ENCODE measurements around the gene CDK3. TPM values are rescaled to one million over a fixed set of nuclear protein-coding genes. Genes with fewer than 3 reads are reported as not detected.

Gene CDK3
- total RNA-seq (2014; rRNA removed) (4.3 and 8.5 TPM in 2 replicates), Bru-seq, nascent RNA (percentile 67 among the genes with signal in this experiment), BruChase-seq, experiment 1, labeled RNA remaining after a 6-hour chase (percentile 84 among the genes with signal in this experiment), BruChase-seq, experiment 2, labeled RNA remaining after a 2-hour chase (percentile 83 among the genes with signal in this experiment)
- long read RNA-seq, partial matches to known transcripts = 0 of 22 reads
- long read RNA-seq, other reads (novel, unspliced or antisense) = 18 of 22 reads

DNA sequence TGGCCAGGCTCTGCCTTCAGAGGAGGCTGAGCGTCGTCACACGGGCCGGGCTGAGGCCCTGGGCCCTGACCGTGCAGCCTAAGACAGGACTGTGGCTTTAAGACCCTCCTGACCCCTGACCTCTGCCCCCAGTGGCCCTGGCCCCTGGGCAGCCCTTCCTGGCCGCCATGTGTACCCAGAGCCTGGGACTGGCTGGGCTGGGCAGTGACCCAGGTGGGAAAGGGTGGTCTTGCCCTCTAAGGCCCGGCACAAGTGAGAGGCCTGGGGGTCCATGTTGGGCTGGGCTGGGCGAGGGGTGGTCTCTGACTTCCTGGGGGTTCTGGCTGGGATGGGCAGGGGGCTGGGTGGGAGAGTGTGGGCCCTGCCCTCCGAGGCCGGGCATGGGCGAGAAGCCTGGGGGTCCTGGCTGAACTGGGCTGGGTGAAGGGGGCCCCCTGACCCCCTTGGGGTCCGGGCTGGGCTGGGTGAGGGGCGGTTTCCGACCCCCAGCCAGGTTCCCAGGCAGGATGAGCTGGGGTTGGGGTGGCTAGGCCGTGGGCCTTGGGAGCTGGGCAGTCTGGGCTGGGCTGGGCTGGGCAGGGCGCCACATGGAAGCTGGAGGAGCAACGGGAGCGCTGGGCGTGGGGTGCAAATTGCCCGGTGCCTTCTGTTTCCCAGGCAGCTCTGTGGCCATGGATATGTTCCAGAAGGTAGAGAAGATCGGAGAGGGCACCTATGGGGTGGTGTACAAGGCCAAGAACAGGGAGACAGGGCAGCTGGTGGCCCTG, at the start of gene CDK3:
TSS of gene CDK3 (plus strand) at position 101 of the 767 bp plus-strand sequence. CDS start at position 672, 571 bp downstream.
- ATAC-seq = no peak
- H3K9ac ChIP-seq (ENCODE audit: low read length) = no peak within 1 kb of the TSS
- no peaks in the 10 kb centered on the region for H4K20me1 ChIP-seq (ENCODE audit: low read length)
- H3F3A ChIP-seq (ENCODE audit: low read length, unreplicated experiment) = no peaks in the 10 kb centered on the region
- no peak within 1 kb of the TSS for H3K4me2 ChIP-seq (ENCODE audit: low read length)
- intact Hi-C loops (cut with micrococcal nuclease) = no loop called here
- H3K79me2 ChIP-seq (ENCODE audit: low read length) = no peaks in the 10 kb centered on the region
- H3K9me2 ChIP-seq (replicated peaks; ENCODE audit: low read length) = no peaks in the 10 kb centered on the region
- H3K27ac ChIP-seq (ENCODE audit: low read length) = no peak within 1 kb of the TSS
- ChIA-PET CTCF (interaction anchor here (0.5 to 1.0 kb wide), 4 partner anchors 13 to 52 kb away, joined by 3 to 6 read pairs (median 5); no protein-coding TSS in a partner anchor), POLR2A (ENCODE audit: unreplicated experiment) (no interaction called here)
- peaks cover 31% of the 10 kb centered on the region for H3K4me1 ChIP-seq (ENCODE audit: insufficient read depth, low read length)
- no TSS peak for BruUV-seq (replicated peaks)
- no peaks in the 10 kb centered on the region for H3K27me3 ChIP-seq (ENCODE audit: low read length)
- H3K9me3 ChIP-seq (ENCODE audit: low read length) = no peaks in the 10 kb centered on the region
- peak; percentile 44; the same call in 1 of the 2 replicates for TF ChIP-seq CTCF (conservative IDR thresholded peaks at IDR 0.05; ENCODE audit: low read depth, low read length)
- no peak for TF ChIP-seq EZH2phosphoT487 (IDR thresholded peaks at IDR 0.05; ENCODE audit: borderline replicate concordance, low read length)
- TF ChIP-seq EZH2 (IDR thresholded peaks at IDR 0.05; ENCODE audit: low read length, unreplicated experiment) = no peak
- H3K36me3 ChIP-seq (ENCODE audit: low read depth, low read length) = no peaks in the 10 kb centered on the region; the same call in 1 of the 2 replicates
- no peak for DNase-seq
- no peak within 1 kb of the TSS for H2AFZ ChIP-seq (ENCODE audit: low read length)
- H3K4me3 ChIP-seq (ENCODE audit: low read length) = no peak within 1 kb of the TSS

DNA sequence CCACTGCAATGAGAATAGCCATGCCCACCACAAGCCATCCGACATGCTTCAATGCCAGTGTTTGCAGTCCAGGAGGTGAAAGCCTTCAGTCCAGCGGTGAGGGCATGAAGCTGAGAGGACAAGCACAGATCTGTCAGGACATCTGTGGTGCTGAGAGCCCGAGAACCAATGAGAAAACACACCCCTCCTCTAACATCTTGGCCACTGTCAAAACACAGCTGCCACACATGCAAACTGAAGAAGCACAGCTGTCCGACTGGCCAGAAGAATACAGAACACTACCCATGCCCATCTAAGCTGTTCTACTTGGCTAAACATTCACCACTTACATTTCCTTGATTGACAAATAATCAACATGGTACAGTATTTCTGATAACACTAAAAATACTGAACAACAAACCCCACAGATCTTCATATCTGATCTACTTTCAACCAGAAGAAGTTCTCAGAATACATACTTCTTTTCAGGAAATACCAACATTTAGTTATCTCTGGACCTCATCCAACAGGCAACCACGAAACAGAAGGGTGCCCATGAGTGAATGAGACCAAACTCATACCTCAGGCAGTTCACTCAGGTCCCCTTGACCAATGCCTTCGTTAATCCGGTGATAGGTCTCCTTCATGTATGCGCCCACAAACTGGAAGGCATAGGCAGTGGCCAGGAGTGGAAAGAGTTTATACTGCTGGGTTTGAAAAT, 49.6 kb upstream of the CDK3 start:
- no peak for TF ChIP-seq EZH2 (IDR thresholded peaks at IDR 0.05; ENCODE audit: low read length, unreplicated experiment)
- TF ChIP-seq EZH2phosphoT487 (IDR thresholded peaks at IDR 0.05; ENCODE audit: borderline replicate concordance, low read length) = no peak
- no peak for TF ChIP-seq CTCF (conservative IDR thresholded peaks at IDR 0.05; ENCODE audit: low read depth, low read length)
- Histone ChIP-seq H3K9me3 (ENCODE audit: low read length) (no peaks in the 10 kb centered on the region), H3K9ac (ENCODE audit: low read length) (no peak overlapping the region), H3K4me3 (ENCODE audit: low read length) (no peak overlapping the region), H3F3A (ENCODE audit: low read length, unreplicated experiment) (no peaks in the 10 kb centered on the region), H3K4me2 (ENCODE audit: low read length) (no peak overlapping the region), H4K20me1 (ENCODE audit: low read length) (no peaks in the 10 kb centered on the region), H3K27ac (ENCODE audit: low read length) (no peak overlapping the region), H3K79me2 (ENCODE audit: low read length) (no peaks in the 10 kb centered on the region), H2AFZ (ENCODE audit: low read length) (no peak overlapping the region), H3K27me3 (ENCODE audit: low read length) (no peaks in the 10 kb centered on the region), H3K4me1 (ENCODE audit: insufficient read depth, low read length) (no peaks in the 10 kb centered on the region), H3K9me2 (replicated peaks; ENCODE audit: low read length) (no peaks in the 10 kb centered on the region), H3K36me3 (ENCODE audit: low read depth, low read length) (peaks cover 67% of the 10 kb centered on the region)
- DNase-seq (no peak), ATAC-seq (no peak; the same call in 1 of the 2 replicates)
- BruUV-seq (replicated peaks) = no TSS peak
- CTCF ChIA-PET = interaction anchor here (0.7 kb wide), 1 partner anchor 8 kb away, joined by 5 read pairs; no protein-coding TSS in a partner anchor
- intact Hi-C loops (cut with micrococcal nuclease) = no loop called here
- POLR2A ChIA-PET (ENCODE audit: unreplicated experiment) = no interaction called here

Measured in PC-3 (cell line).